Stimulated activated CD4-positive, alpha-beta T cell treated with anti-CD3 and anti-CD28 coated beads, Interleukin-4, amount 100 ng/mL, for 4 hours (primary cell): ENCODE data around the gene ABHD5.

Experiments
- DNase-seq, 2 experiments: peaks; one replicate each; pipeline ENCODE4 v3.0.0-alpha.2; 2020

ABHD5 gene

DNA sequence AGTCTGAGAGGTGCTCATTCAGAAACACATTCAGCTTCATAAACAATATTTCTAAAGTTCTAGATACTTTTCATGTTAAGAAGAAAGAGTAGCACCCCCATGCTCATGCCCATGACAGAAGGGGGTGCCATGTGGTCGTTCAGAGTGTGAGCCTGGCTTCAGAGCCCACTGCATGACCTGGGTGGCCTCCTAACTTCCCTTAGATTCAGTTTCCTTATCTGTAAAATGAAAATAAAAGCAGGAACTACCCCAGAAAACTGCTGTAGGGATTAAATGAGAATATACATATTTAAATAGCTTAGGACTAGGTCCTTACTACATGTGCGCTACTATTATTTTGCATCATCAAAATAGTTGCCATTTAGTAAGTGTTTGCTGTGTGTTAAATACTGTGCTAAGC, 69.2 kb downstream of the ABHD5 start:
- DNase-seq: no peak

DNA sequence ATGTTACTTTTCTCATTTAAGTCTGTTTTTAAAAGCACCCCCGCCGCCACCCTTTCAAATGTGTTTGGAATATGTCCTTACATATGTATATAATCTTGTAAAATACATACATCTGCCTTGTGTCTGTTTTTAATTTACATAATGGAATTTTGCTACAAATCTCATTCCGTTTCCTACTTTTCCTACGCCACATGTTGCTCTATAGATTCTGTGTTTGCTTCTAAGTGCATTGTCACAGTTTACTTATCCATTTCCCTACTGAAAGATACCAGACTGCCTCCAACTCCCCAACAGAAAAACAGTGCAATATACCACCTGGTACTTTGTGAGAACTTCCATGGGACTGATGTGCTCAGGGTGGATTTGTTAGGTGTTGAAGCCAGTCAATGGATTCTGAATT, 70.2 kb downstream of the ABHD5 start:
- no peak for DNase-seq

DNA sequence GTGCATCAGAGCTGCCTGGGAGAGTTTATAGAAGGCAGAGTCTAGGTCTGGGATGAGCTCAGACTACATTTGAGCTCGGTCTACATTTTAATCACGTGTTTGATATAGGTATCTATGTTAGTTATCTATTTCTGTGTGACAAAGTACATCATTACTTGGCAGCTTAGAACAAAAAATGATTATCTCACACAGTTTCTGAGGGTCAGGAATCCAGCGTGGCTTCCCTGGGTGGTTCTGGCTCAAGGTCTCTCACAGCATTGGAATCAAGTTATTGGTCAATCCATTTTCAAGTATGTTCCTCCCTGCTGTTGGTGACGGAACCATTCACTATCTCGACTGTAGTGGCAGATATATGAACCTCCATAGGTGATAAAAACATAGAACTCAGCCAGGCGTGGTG, 71.7 kb downstream of the ABHD5 start:
- no peak for DNase-seq

DNA sequence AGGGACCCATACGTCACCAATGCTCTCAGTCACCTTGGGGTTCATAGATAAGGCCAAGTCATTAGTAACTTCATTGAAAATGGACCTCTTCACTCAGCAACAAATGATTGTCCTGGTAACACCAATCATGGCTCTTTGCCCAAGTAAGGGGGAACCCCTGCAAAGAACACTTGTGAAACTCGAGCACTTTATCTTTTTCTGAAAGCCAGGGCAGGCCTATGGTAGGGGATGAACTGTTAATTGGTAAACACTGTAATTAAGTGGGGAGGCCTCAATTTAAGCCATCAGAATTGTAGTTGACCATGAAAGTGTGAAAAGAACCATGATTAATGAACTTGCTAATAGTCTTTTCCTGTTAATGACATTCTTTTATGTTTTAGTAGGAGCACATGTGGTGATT, 73.3 kb downstream of the ABHD5 start:
- DNase-seq: no peak

DNA sequence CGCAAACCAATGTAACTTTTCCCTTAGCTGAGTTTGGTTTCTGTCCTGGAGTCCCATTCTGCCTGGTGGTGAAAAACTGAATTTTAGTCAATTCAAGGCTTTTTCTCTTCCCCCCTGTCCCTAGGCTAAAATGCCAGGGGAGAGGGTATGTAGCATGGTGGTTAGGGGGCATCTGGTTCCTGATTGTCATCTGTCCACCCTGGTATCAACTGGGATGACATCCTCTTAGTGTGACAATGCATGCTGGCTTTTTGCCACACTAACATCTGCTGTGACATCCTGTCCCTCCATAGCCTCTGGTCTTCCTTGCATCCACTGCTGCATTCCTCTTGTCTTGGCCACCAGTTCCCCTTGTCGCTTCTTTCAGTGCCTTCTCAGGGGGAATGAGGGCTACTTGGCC, 73.7 kb downstream of the ABHD5 start:
- DNase-seq: no peak

DNA sequence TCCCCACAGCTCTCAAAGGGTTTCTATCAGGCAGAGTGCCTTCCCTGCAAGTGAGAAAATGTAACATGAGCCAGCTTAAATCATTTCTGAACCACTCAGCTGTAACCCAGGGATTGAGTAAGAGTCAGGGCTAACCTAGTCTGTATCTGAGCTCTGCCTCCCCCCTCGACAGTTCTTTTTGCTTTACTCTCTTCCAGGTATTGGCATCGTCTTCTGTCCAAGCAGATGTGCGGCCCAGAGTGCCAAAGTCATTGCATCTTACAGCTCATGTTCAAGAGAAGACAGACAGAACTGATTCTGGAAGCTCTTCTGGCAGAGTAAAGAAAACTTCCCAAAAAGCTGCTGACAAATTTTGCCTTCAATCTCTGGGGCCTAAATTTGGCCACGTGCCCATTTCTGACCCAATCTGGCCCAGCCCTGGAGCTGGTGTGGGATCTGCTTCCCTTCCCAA, 74.8 kb downstream of the ABHD5 start:
- no peak for DNase-seq

DNA sequence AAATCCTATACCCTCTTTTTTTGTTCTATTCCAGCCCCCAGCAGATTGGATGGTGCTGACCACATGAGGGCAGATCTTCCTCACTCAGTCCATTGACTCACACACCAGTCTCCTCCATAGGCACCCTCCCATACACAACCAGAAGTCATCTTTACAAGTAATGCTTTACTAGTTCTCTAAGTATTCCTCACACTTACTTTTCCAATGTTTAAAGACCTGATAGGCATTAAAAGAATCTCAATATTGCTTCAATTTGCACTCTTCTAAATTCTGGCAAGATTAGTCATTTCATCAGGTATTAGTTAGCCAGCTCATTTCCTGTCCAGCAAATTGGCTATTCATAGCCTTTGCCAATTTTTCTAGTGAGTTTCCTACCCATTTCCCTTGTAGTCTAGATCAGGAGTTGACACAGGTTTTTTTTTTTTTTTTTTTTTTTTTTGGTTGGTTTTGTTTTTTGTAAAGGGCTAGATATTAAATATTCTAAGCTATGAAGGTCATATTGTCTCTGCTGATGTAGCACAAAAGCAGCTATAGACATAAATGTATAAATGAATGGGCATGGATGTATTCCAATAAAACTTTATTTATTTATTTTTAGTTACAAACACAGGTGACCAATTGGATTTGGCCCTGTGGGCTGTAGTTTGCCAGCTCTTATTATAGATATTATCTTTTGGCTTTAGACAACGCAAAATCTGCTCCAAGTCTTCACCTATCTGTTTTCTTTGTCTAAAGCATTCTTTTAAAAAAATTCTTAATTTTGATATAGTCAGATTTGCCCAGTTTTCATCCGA, 76.1 kb downstream of the ABHD5 start:
- DNase-seq: no peak

DNA sequence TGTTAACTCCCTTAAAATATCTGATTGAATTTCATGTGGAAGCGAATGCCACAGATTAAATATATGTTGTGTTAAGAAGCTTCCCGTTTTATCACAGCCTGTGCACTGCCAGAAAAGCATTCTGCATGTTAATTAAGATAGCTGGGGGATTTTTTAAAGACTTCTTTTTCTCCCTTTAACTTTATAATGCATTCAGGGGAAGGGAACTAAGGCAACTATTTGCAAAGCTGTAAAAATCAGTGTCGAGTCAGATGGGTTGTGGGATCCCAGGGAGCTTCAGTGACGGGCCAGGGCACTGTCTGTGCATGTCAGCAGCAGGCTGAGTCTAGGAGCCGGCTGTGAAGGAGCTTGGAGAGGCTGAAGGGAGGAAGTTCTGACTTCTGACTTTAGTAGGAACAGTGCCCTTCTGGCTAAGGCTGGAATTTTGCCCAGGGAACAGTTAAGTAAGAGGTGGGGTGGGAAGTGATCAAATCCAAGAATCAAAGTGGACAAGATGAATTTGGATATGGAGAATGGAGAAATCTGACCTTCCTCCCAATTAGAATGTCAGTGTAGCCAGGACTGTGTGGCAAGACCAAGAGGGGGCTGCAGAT, 77.7 kb downstream of the ABHD5 start:
- no peak for DNase-seq

DNA sequence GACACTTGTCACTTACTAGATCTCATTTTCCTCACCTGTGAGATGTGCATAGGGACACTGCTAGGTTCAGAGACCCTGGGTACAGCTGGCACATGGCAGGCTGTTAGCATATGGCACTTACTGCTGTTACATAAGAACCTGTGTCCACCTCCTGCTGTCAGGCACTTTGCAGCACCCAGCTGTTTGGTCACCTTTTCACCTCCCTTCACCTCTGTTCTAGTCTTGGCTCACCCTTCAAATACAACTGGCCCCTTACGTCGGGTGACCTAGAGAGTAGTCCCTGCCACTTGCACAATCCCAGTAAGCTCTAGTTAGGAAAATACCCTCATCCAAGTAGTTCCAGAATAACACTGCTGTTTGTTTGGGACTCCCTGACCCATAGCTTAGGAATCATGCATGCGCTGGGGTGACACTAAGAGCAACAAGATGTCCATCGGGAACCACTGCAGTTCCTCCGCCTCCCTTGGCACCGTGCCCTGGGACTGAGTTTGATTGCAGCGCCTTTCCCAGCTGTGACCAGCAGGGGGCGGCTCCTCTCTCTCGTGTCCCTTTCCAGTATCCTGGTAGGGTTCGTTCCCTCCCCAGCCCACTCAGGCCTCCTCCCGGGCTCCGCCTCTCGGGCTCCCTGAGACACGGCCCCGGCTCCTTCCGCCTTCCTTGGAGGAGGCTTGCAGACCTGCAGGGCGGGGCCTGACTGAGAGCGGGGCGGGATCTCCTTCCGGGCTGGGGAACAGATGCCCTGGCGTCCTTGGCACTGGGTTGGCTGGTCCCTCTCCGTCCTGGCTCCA, 78.6 kb downstream of the ABHD5 start:
- DNase-seq: peak; percentile 52 to 71

DNA sequence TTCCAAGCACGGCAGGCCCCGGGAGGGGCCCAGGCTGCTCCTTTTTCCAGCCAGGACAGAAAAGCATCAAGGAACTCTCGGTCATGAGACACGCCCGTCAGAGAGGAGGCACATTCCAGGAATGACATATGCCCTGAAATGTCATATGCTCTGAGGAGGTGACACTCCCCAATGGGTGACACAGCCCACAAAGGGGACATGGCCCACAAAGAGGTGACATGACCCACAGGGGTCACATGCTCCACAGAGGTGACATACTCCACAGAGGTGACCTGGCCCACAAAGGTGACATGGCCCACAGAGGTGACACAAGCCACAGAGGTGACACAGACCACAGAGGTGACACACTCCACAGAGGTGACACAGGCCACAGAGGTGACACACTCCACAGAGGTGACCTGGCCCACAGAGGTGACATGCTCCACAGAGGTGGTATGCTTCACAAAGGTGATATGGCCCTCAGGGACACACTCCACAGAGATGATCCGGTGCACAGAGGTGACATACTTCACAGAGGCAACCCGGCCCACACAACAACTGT, 79.2 kb downstream of the ABHD5 start:
- peak in 1 of 2 experiments; percentile 44 for DNase-seq

DNA sequence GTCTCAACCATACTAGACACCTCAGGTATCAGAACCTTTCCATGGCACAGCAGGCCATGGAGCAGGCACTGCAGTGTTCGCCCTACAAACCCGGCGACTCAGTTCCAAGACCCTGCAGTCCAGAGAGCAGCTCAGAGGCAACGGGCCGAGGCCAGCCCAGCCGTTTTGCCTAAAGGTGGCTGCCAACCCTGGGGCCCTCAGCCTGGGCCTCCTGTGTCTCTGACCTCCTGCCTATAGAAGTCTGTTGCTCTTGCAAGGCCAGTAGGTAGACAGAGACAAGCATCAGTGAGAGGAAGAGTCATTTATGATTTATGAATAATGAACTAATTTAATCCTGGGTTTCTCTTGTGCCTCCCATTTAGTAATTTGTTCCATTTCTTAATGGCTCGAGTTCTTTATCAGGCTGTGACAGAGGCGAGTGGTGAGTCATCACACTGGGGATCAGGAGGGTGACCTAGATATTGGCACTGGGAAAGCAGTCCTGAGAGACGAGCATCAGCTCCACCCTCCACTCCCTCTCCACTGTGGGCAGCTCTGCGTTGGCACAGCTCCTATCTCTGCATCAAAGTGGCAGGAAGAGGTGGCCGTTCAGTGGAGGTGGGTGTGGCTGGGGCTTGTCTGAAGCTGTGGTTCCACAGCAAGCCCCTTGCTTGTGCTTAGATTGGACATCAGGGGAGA, 79.8 kb downstream of the ABHD5 start:
- peak; percentile 12 to 62 for DNase-seq

DNA sequence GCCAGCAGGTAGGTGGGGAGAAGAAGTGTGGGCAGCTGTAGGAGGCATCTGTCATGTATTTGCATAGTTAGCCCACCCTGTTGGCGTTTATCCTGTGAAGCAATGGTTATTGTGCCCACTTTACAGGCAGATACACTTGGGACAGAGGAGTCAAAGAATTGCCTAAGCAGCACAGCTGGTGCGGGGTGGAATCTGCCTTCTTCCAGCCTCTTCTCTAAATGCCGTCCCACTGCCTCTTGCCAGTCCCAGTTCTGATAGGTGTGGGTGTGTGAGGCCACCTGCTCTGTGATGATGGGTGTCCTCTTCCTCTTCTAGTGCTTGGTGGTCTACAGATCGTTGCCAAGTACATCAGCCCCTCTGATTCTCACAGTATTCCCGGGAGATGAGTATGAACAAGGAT, 80.9 kb downstream of the ABHD5 start:
- no peak for DNase-seq

DNA sequence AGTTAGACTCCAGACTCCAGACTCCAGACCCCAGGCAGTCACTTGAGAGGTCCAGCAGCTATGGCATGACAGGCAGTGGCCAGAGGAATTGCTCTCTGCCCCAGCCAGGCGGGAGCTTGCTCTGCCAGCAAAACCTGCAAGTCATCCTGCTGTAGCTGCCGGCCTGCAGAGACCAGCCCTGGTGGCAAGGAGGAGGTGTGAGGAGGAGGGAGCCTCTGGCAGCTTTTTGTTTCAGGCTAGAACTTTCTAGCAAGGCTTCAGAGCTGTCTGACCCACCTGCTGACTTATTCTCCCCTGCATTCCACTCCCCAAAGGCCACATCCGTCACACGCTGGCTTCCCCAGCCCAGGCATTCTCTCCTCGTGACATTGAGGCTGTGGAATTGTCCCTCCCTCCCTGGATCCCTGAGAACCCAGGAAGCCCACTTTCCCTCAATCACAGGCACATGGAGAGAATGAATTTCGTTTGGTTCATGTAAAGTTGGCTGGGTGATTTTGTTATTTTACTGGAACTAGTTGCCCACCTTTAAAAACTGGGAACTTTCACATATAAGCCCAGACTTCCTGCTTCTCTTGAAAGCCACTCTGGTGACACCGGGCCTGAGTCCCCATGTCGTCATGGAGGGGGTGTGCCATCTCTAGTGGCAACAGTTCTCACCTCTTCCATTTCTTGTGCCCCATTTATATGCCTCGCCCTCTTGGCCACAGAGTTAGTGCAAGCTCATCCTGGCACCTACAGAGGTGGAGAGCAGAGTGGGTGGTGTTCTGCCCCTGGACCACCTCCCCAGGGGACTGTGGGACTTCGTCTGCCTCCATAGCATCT, 82.7 kb downstream of the ABHD5 start:
- DNase-seq: peak in 1 of 2 experiments; percentile 23

DNA sequence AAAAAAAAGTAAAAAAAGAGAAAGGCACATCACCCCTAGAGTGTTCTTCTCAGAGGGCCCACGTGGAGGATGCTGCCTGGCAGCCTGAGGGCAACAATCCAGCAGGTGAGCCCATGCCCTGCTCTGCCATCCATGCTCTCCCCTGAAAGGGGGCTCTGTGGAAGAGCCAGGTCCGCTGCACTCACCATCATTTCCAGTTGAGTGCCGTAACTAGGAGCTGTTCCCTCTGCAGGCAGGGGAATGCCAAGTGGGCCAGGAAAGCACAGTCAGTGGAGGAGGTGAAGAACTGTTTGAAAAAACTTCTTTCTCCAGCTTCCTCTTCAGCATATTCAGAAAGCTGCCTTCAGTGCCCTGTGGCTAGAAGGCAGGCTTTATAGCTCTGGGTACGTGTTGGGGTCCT, 84.1 kb downstream of the ABHD5 start:
- no peak for DNase-seq

DNA sequence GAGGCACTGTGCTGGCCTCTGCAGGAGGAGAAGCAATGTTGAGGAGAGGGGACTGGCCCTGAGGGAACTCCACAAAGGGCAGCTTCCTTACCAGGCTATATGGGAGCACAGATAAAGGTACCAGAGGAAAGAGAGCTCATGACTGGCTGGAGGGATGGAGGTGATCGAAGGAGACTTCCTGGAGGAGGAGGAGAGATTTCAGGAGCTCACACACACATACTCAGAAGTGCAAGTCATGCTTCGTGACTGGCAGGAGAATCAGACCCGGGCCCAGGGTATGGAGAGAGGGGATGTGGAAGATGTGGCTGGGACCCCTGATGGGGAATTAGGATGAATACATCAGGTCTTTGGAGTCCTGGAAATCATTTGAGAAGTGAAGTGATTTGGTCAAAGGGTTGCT, 85.4 kb downstream of the ABHD5 start:
- DNase-seq: no peak

DNA sequence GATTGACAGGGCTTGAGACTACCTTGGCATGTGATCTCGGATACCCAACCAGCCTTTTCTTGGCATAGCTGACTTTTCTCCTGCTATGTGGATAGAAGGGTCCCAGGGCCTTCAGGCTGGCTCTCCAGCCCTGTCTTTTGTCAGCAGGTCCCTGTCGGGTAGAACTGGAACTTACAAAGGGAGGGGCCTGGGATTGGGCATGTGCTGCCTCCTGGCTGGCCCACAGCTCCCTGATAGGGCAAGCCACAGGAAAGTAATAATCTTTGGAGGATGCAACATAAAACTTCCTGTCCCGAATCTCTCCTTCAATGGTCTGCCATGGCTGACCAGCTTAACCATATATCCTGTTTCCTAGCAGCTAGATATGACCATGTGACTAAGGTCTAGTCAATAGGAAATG, 89.1 kb downstream of the ABHD5 start:
- no peak for DNase-seq

DNA sequence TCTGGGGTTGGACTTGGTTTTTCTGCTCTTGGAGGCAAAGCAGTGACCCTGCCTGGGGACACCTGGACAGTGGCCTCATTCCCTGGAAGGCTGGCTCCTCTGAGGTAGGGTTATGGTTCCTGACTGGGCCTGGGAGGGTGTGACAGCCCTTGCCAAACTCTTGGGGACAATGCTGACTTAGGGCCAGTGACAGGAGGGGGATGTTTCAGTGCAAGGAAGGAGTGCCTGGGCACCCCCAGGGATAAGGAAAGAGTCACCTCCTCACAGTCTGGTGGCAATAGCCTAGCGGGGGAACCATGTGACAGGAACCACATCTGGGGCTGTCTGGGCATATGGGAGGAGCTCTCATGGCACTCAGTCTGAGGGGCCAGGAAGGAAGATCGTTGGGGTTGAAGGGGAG, 91.8 kb downstream of the ABHD5 start:
- DNase-seq: no peak
